ENCODE results near the gene HOXD13.
A peak's percentile ranks its signal among the peaks of the same experiment; 100 is the strongest.

The HOXD13 gene

GRCh38 chr2:176105730-176106580, 13.4 kb downstream of the HOXD13 start:
- peaks cover 7 to 22% of the 10 kb centered on the region in 2 experiments for H3K36me3 ChIP-seq (ENCODE audit: control insufficient read depth in 2 of 2, insufficient read depth in 1 of 2, low read length in 2 of 2)
- ChIA-PET CTCF (interaction anchor here (0.7 to 1.3 kb wide), 5 partner anchors 8 to 38 kb away, joined by 3 to 7 read pairs (median 5); no protein-coding TSS in a partner anchor), POLR2A (interaction anchor here (0.6 to 4.2 kb wide), 8 partner anchors 11 to 478 kb away, joined by 3 to 75 read pairs (median 4); partner anchors contain the start of gene HOXD13)
- peaks cover 6% of the 10 kb centered on the region for H3K4me1 ChIP-seq (ENCODE audit: control insufficient read depth, insufficient read depth, low read length)
- H3K4me3 ChIP-seq (ENCODE audit: low read depth, low read length): peak overlapping the region; percentile 74
- H3K9me3 ChIP-seq (ENCODE audit: control insufficient read depth, insufficient read depth, low read depth, low read length): no peaks in the 10 kb centered on the region
- H3K27ac ChIP-seq (ENCODE audit: extremely low read depth, low read depth, low read length): peak overlapping the region; percentile 100
- no peak for TF ChIP-seq ZNF585B (tag by site-specific recombination; IDR thresholded peaks at IDR 0.05)
- TF ChIP-seq ZNF600 (tag by site-specific recombination; IDR thresholded peaks at IDR 0.05): no peak; the same call in none of the 2 replicates
- TF ChIP-seq ZNF48 (tag by site-specific recombination; IDR thresholded peaks at IDR 0.05): no peak
- 0 out of 2 replicates have a peak, but pooled peaks have one; percentile 37 for TF ChIP-seq ZBTB7A (tag by site-specific recombination; IDR thresholded peaks at IDR 0.05; ENCODE audit: low read depth)
- no peak for TF ChIP-seq ZNF398 (tag by site-specific recombination; IDR thresholded peaks at IDR 0.05)
- TF ChIP-seq, protein P1, sequence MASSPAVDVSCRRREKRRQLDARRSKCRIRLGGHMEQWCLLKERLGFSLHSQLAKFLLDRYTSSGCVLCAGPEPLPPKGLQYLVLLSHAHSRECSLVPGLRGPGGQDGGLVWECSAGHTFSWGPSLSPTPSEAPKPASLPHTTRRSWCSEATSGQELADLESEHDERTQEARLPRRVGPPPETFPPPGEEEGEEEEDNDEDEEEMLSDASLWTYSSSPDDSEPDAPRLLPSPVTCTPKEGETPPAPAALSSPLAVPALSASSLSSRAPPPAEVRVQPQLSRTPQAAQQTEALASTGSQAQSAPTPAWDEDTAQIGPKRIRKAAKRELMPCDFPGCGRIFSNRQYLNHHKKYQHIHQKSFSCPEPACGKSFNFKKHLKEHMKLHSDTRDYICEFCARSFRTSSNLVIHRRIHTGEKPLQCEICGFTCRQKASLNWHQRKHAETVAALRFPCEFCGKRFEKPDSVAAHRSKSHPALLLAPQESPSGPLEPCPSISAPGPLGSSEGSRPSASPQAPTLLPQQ (tag by site-specific recombination; IDR thresholded peaks at IDR 0.05): no peak
- TF ChIP-seq, protein P2, sequence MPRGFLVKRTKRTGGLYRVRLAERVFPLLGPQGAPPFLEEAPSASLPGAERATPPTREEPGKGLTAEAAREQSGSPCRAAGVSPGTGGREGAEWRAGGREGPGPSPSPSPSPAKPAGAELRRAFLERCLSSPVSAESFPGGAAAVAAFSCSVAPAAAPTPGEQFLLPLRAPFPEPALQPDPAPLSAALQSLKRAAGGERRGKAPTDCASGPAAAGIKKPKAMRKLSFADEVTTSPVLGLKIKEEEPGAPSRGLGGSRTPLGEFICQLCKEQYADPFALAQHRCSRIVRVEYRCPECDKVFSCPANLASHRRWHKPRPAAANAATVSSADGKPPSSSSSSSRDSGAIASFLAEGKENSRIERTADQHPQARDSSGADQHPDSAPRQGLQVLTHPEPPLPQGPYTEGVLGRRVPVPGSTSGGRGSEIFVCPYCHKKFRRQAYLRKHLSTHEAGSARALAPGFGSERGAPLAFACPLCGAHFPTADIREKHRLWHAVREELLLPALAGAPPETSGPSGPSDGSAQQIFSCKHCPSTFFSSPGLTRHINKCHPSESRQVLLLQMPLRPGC (tag by site-specific recombination; IDR thresholded peaks at IDR 0.05): 0 out of 2 replicates have a peak, but pooled peaks have one; percentile 10
- TF ChIP-seq ZNF202 (tag by site-specific recombination; IDR thresholded peaks at IDR 0.05; ENCODE audit: borderline replicate concordance): no peak
- TF ChIP-seq ZNF639 (tag by site-specific recombination; IDR thresholded peaks at IDR 0.05): no peak; the same call in 1 of the 2 replicates
- TF ChIP-seq OVOL3 (tag by site-specific recombination; IDR thresholded peaks at IDR 0.05): no peak; the same call in 1 of the 2 replicates
- no peak for TF ChIP-seq GLI2 (tag by site-specific recombination; IDR thresholded peaks at IDR 0.05; ENCODE audit: borderline replicate concordance, low read depth)
- no peak for TF ChIP-seq ZBTB49 (tag by site-specific recombination; IDR thresholded peaks at IDR 0.05; ENCODE audit: low read depth)
- 0 out of 2 replicates have a peak, but pooled peaks have one; percentile 34 for TF ChIP-seq SP7 (tag by site-specific recombination; IDR thresholded peaks at IDR 0.05)
- peak; percentile 52; the same call in 1 of the 2 replicates for TF ChIP-seq ZNF391 (tag by site-specific recombination; IDR thresholded peaks at IDR 0.05; ENCODE audit: borderline replicate concordance, low read depth)
- TF ChIP-seq HIC1 (tag by site-specific recombination; IDR thresholded peaks at IDR 0.05): peak; percentile 66; the same call in 1 of the 2 replicates
- TF ChIP-seq, protein P3, sequence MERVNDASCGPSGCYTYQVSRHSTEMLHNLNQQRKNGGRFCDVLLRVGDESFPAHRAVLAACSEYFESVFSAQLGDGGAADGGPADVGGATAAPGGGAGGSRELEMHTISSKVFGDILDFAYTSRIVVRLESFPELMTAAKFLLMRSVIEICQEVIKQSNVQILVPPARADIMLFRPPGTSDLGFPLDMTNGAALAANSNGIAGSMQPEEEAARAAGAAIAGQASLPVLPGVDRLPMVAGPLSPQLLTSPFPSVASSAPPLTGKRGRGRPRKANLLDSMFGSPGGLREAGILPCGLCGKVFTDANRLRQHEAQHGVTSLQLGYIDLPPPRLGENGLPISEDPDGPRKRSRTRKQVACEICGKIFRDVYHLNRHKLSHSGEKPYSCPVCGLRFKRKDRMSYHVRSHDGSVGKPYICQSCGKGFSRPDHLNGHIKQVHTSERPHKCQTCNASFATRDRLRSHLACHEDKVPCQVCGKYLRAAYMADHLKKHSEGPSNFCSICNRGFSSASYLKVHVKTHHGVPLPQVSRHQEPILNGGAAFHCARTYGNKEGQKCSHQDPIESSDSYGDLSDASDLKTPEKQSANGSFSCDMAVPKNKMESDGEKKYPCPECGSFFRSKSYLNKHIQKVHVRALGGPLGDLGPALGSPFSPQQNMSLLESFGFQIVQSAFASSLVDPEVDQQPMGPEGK (tag by site-specific recombination; IDR thresholded peaks at IDR 0.05): peak; percentile 11; the same call in 1 of the 2 replicates
- peak; percentile 43; the same call in 1 of the 2 replicates for TF ChIP-seq KLF7 (tag by site-specific recombination; IDR thresholded peaks at IDR 0.05; ENCODE audit: borderline replicate concordance)
- TF ChIP-seq GLIS1 (tag by site-specific recombination; IDR thresholded peaks at IDR 0.05): peak; percentile 5; the same call in 1 of the 2 replicates
- TF ChIP-seq AEBP2 (tag by site-specific recombination; IDR thresholded peaks at IDR 0.05; ENCODE audit: borderline replicate concordance): no peak
